ENCODE data around the gene PARP9. TPM values are rescaled to one million over a fixed set of nuclear protein-coding genes. Genes with fewer than 3 reads are reported as not detected.

PARP9 gene
- total RNA-seq, 1 donor from 2014 or later = 41.5 TPM

DNA sequence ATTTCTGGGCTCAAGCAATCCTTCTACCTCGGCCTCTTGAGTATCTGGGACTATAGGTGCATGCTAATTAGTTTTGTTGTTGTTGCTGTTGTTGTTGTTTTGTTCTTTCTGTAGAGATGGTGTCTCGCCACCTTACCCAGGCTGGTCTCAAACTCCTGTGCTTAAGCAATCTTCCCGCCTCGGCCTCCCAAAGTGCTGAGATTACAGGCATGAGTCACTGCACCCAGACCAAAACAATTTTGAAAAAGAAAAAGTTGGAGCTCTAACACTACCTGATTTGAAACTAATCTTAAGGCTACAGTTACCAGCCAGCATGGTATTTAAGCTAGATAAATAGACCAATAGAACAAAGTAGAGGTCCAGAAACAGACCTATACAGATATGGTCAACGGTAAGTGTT is 79.1 kb downstream of the PARP9 start:
- DNase-seq (ENCODE audit: low read depth) = peak; percentile 75

DNA sequence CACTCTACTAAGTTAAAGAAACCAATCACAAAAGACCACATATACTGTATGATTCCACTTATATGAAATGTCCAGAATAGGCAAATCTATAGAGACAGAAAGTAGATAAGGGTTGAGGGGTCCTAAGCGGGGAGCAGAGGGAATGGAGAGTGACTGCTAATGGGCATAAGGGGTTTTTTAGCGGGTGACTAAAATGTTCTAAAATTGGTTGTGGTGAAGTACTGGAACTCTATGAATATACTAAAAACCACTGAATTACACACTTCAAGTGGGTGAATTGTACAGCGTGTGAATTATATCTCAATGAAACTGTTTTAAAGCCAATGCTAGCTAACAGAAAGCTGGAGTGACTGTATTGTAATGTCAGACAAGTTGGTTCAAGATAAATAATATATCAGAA is 82.7 kb downstream of the PARP9 start:
- DNase-seq (ENCODE audit: low read depth) = no peak

Other genes with a start within 250 kb of the PARP9 start
- gene CSTA, start 239.1 kb downstream of the PARP9 start, total RNA-seq = not detected in 2 replicates
- gene MIX23, start 181.1 kb downstream of the PARP9 start, total RNA-seq = 45.8 and 63.6 TPM in 2 replicates
- 14.1 and 53.6 TPM in 2 replicates for gene FAM162A, start 180.1 kb downstream of the PARP9 start, total RNA-seq
- 3.5 and 6.7 TPM in 2 replicates for gene WDR5B, start 148.2 kb downstream of the PARP9 start, total RNA-seq
- gene KPNA1, start 49.4 kb downstream of the PARP9 start, total RNA-seq = 29.5 and 61.3 TPM in 2 replicates
- 39.1 and 55.1 TPM in 2 replicates for gene DTX3L, start within 50 bp of the PARP9 start, total RNA-seq
- gene PARP15, start 13.3 kb upstream of the PARP9 start, total RNA-seq = 0.20 TPM in 1 of 2 replicates, not detected in the other
- 110 and 123 TPM in 2 replicates for gene PARP14, start 116.5 kb upstream of the PARP9 start, total RNA-seq
- gene HSPBAP1, start 229.5 kb upstream of the PARP9 start, total RNA-seq = 2.4 and 5.8 TPM in 2 replicates
- gene SLC49A4, start 230.8 kb upstream of the PARP9 start, total RNA-seq = 13.7 and 26.3 TPM in 2 replicates